GM21367 (cell line): ENCODE results near the gene LGI1.

Experiments
- ATAC-seq: cut with Tn5 transposase; IDR thresholded peaks from one replicate; pipeline ENCODE4 v1.9.1; 2021; ENCODE audit not compliant: unreplicated experiment

Gene LGI1

GRCh38 chr10:93844979-93845626, 87.4 kb downstream of the LGI1 start:
- no peak for ATAC-seq
